SK-N-SH treated with all-trans-retinoic acid at 6 μM for 48 hours (cell line): Measurements from ENCODE around the gene C1orf159.

Experiments
- ARNTL ChIP-seq: fragments of 450-650 bp; formaldehyde crosslinking; IDR thresholded peaks from 2 replicates; pipeline ENCODE4 v1.5.0; 2020; ENCODE audit warnings: low read depth, mild to moderate bottlenecking, moderate library complexity, borderline replicate concordance
- CSDC2 ChIP-seq: fragments of 250-450 bp; sonication (Bioruptor Pico); IDR thresholded peaks from 2 replicates; pipeline ENCODE4 v1.5.0; 2020; ENCODE audit warnings: mild to moderate bottlenecking, moderate library complexity
- ESRRG ChIP-seq: fragments of 250-450 bp; sonication (Bioruptor Pico); IDR thresholded peaks from 2 replicates; pipeline ENCODE4 v1.6.1; 2021; ENCODE audit warnings: mild to moderate bottlenecking
- GLIS3 ChIP-seq: fragments of 250-450 bp; sonication (Bioruptor Pico); IDR thresholded peaks from 2 replicates; pipeline ENCODE4 v1.5.0; 2020; ENCODE audit warnings: mild to moderate bottlenecking, moderate library complexity
- ISL1 ChIP-seq: fragments of 250-450 bp; sonication (Bioruptor Pico); IDR thresholded peaks from 2 replicates; pipeline ENCODE4 v2.1.2; 2022; ENCODE audit warnings: mild to moderate bottlenecking, moderate library complexity
- OSR1 ChIP-seq: fragments of 250-450 bp; sonication (Bioruptor Pico); IDR thresholded peaks from 2 replicates; pipeline ENCODE4 v1.8.0; 2022; ENCODE audit warnings: moderate library complexity, mild to moderate bottlenecking, inconsistent platforms
- PATZ1 ChIP-seq: fragments of 250-450 bp; sonication (Bioruptor Pico); IDR thresholded peaks from 2 replicates; pipeline ENCODE4 v1.8.0; 2020; ENCODE audit warnings: mild to moderate bottlenecking, moderate library complexity, borderline replicate concordance
- POU6F1 ChIP-seq: fragments of 250-450 bp; sonication (Bioruptor Pico); IDR thresholded peaks from 2 replicates; pipeline ENCODE4 v1.8.0; 2021; ENCODE audit warnings: low read depth, mild to moderate bottlenecking, moderate library complexity, borderline replicate concordance
- PPARA ChIP-seq: fragments of 250-450 bp; sonication (Bioruptor Pico); IDR thresholded peaks from 2 replicates; pipeline ENCODE4 v1.5.0; 2020; ENCODE audit warnings: mild to moderate bottlenecking, borderline replicate concordance
- TCF4 ChIP-seq: fragments of 250-450 bp; sonication (Bioruptor Pico); IDR thresholded peaks from 2 replicates; pipeline ENCODE4 v1.8.0; 2021; ENCODE audit warnings: mild to moderate bottlenecking, moderate library complexity, borderline replicate concordance
- ZFP3 ChIP-seq: fragments of 250-450 bp; sonication (Bioruptor Pico); IDR thresholded peaks from 2 replicates; pipeline ENCODE4 v1.5.0; 2020; ENCODE audit warnings: mild to moderate bottlenecking, moderate library complexity
- ZNF565 ChIP-seq: fragments of 450-650 bp; formaldehyde crosslinking; conservative IDR thresholded peaks from 2 replicates; pipeline ENCODE4 v1.5.0; 2020; ENCODE audit warnings: low read depth, mild to moderate bottlenecking, moderate library complexity

GRCh38 chr1:1136547-1137230, 20.8 kb upstream of the C1orf159 start:
- TF ChIP-seq TCF4 (CRISPR knock-in tag) (no peak), POU6F1 (no peak), PATZ1 (no peak), PPARA (no peak), CSDC2 (CRISPR knock-in tag) (no peak), ZFP3 (CRISPR knock-in tag) (no peak), ARNTL (CRISPR knock-in tag) (no peak), ESRRG (CRISPR knock-in tag) (no peak), ZNF565 (CRISPR knock-in tag) (no peak), ISL1 (CRISPR knock-in tag) (no peak), GLIS3 (CRISPR knock-in tag) (no peak), OSR1 (CRISPR knock-in tag) (no peak)
